CD4-positive, alpha-beta T cell treated with Interleukin-2 at 100 ng/mL for 4 hours (primary cell): ENCODE results near the gene EIF4EBP2.

Source experiments
- DNase-seq: peaks from one replicate; pipeline ENCODE4 v3.0.0-alpha.2; 2020; ENCODE audit warnings: low spot score

EIF4EBP2 gene

DNA sequence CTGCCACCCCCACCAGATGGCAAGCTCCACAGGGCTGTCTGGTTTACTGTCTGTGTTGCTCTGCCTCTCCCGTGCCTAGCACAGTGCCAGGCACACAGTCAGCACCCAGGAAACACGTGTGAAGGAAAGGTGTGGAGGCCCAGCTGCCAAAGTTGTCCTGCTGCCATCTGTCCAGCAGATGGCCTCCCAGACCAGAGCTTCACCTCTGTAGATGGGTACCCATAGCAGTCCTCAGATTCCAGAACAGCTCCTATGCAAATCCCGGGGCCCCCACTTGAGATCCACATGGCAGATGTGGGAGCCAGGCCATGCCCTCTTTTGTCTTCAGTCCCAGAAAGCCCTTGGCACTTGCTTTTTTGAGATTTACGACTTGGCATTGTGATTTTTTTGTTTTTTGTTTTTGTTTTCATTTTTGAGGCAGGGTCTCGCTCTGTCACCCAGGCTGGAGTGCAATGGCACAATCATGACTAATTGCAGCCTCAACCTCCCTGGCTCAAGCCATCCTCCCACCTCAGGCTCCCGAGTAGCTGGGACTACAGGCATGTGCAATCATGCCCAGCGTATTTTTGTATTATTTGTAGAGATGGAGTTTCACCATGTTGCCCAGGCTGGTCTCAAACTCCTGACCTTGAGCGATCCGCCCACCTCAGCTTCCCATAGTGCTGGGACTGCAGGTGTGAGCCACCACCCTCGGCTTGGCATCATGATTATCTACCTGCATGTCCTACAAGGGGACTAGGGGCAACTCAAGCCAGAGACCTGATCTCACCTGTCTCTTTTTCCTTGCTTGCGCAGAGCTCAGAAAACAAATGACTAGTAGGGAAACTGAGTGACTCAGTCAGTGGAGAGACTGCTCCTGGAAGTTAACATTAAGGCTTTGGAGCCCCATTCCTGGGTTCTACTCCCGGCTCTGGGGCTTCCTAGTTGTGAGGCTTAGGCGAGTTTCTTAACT is 57.7 kb downstream of the EIF4EBP2 start:
- peak; percentile 46 for DNase-seq

DNA sequence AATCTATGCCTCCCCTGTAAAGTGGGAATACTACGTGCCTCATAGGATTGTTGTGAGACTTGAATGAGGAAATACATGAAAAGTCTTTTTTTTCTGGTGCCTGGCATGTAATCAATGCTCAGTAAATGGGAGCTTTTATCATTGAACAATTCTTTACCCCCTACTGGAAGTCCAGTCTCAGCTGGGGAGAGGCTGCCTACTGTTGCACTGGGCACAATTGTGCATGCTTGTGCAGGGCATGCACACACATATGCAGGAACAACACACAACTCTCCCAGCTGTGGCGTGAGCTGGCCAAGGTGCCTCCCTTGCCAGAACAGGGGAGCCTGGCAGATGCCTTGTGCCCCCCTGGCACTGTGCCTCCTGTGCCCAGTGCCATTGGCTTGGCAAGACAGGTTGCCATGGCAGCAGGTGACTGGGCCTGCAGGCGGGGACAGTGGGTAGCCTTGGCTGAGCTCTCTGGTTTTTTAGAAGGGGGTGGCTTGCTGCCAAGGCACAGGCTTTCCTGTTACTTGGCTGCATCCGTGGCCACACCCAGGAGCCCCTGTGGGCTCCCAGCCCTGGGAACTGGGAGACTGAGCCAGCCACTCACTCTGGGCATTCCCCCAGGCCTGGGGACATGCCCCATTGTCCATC is 58.5 kb downstream of the EIF4EBP2 start:
- DNase-seq, result no peak

DNA sequence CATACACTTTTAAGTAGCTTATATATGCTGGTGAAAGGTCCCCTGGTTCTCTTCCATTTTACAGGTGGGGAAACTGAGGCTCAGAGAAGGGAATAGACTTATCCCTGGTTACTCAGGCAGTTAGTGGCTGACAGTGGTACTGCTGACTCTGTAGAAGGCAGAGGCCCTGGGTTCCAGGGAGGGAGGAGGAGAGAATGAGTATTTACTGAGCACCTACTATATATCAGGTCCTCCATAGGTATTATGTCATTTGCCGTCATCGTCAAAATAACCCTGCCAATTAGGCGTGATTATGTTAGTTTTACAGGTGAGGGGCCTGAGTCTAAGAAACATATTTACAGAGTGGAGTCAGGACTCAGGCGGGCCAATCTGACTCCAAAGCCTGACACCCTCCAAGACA is 61.3 kb downstream of the EIF4EBP2 start:
- no peak for DNase-seq

DNA sequence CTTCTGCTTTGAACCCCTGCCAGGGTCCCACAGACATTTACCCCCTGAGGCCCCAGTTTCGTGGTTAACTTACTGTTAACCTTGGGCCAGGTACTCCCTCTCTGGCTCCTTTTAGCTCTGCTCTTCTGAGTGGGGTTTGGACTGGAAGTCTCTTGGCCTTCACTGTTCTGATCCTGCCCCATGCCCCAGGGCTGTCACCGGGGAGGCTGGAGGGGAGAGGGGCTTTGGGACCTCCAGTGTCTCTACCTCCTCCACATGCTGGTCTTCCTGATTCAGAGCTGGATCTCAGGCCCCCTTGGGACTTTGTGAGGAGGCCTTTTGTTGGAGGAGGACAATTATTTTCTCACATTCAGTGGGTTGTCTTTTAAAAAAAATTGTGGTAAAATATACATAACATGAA is 61.9 kb downstream of the EIF4EBP2 start:
- DNase-seq, result no peak

DNA sequence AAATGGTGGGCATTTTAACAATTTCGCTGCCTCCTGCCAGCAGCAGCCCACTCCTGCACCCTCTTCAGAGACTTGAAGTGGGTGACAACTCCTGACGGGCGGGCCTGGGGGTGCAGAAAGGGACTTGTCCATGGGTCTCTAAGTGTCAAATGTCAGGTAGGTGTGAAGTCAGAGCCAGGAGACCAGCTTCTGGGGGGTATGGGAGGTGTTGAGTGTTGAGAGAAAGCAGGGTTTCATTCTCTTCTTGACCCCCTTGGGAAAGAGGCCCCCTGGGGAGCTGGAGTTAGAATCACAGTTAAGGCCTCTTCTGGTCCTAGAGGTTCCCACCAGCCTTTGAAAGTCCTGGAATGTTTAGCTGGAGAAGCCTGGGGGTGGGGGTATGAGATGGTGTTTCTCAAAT is 63.0 kb downstream of the EIF4EBP2 start:
- no peak for DNase-seq

DNA sequence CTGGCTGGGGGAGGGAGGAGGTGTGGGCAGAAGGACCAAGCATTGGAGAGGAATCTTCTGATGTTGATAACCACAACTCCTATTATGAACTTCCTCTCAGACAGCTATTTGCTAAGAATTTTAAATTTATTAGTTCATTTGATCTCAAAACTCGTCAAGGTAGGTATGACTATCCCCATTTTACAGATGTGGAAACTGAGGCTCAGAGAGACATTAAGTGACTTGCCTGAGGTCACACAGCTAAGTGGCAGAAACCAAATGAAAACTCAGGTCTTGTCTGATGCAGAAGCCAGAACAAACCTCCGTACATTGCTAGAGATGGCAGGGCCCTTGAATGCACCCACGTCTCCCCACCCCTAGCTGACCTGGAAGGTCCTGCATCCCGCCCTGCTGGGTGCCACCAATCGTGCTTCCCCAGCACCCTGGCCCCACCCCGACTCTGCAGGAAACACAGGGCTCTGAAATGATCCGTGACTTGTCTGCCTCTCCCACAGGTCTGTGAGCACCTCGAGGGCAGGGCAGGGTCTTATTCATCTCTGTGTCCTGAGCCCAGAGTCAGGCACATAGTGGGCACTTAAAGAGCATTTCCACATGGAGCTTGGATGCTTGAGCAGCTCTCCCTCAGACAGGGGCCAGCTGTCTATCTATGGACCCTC is 69.0 kb downstream of the EIF4EBP2 start:
- DNase-seq, result no peak

DNA sequence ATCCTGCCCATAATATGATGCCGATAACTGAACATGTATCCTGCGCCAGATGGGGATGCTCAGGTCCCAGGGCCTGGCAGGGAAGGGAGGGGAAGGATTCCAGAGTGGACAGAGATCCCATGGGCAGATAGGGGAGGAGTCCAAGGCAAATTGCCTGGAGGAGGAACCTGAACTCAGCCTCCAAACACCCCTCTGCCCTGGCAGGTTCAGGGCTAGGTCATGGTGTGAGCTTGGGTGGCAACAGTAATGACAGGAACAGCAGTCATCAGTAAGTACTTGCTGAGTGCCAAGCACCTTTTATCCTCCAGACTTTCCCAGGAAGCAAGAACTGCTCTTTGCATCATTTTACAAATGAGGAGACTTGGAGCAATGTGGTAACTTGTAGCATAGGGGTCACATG is 70.8 kb downstream of the EIF4EBP2 start:
- no peak for DNase-seq

DNA sequence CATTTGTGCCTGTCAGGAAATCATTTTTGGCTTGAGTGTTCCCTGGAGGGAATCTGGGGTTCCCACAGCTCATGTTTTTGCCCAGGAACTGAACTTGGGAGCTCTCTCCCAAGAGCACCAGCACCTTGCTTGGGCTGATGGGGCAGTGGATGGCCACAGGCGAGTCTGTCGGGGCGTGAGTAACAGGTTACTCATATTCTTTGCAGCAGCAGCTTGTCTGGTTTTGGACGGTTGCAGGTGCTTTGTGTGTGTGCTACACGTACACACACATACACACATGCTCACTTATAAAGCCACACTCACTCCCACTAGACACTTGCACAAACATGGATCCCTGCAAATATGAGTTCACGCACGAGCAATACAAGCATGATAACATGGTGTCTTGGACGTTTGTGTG is 71.7 kb downstream of the EIF4EBP2 start:
- no peak for DNase-seq

DNA sequence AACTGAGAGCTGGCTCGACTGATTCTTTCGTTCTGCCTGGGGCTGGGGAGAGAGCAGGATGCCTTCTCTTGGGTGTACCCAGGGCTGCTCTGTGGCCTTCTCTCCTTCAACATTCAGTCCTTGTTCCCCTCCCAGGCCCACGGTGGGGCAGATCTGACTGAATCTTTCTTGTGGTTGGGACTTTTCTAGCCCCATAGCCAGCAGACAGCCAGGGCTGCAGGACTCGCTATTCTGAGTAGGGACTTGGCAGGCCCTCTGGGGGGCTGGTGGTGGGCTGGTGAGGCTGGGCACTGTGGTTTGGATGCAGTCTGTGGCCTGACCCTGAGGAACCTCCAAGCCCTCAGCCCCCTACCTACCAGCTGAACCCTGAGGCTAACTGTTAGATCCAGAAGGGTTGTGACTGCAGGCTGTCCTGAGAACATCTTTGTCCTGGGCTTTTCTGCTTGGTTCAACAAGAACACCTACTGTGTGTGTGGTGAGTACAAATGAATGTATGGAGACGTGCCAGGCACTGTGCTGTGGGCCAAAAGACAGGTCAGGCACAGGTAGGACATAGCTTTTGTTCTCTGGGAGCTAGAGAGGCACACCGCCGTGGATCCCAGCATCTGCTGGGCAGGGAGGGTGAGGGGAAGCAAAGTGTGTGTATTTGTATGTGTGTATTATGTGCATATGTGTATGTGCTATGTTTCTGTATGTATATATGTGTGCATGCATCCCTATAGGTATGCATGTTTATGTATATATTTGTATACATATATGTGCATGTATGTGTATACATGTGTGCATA is 72.5 kb downstream of the EIF4EBP2 start:
- no peak for DNase-seq

DNA sequence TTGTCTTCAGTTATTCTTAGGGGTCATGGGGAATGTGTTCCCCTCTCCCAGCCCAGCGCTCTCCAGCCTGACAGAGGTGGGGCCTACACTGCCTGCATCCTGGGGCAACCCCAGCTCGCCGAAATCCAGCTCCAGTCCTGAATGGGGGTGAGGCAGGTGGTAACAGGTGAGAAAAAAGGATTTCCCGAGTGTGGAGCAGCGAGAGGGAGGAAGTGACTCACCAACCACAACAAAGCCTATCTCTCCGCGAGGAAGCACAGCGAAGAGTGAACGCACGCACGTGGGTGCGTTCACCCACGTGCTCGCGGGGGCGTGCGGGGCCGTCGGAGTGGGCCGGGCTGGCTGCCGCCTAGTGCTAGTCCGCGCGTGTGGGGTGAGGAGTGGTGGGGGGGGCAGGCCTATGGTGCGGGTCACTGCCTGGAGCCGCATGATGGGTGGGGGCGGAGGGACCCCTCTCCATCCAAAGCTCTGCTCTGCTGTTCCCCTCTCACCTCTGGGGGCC is 73.8 kb downstream of the EIF4EBP2 start:
- peak; percentile 78 for DNase-seq
